K562 (cell line): ENCODE results near the gene TICRR. TPM values are rescaled to one million over a fixed set of nuclear protein-coding genes. Genes with fewer than 3 reads are reported as not detected.

Source experiments
- ELK1 ChIP-seq: sonication (generic); formaldehyde crosslinking; IDR thresholded peaks from 2 replicates; pipeline ENCODE4 v1.8.1; 2022; ENCODE audit warnings: missing genetic modification reagents
- GMEB1 ChIP-seq: fragments of 250-450 bp; sonication (Bioruptor Pico); IDR thresholded peaks from 2 replicates; pipeline ENCODE4 v1.4.0; 2020; ENCODE audit warnings: mild to moderate bottlenecking
- HBP1 ChIP-seq: fragments of 450-650 bp; formaldehyde crosslinking; IDR thresholded peaks from 2 replicates; pipeline ENCODE4 v1.4.0; 2022; ENCODE audit warnings: missing genetic modification characterization
- ZNF407 ChIP-seq: fragments of 450-650 bp; IDR thresholded peaks from 2 replicates; pipeline ENCODE4 v1.6.1; 2016; ENCODE audit warnings: low read depth
- polyA plus RNA-seq, 8 experiments: library from polyadenylated mRNA; depleted of rRNA in 4 of 8; stranded (reverse) in 5 of 8; unstranded in 3 of 8; fragments of >200 nt; fragmentation: Nextera tagmentation in 2 of 8; fragmentation: Illumina TruSeq in 1 of 8; extraction: Ambion mirVana in 2 of 8; extraction: Trizol in 1 of 8; gene quantifications; 2 replicates each; pipeline versions ENCODE4 v1.2.1 to v1.2.3, GENCODE V29; 2011 to 2014; ENCODE audit warnings: inconsistent platforms in 1 of 8, missing spikeins in 1 of 8
- total RNA-seq, 7 experiments: library from RNA; depleted of rRNA in 6 of 7; stranded (reverse); fragments of >200 nt in 6 of 7; fragmentation: Illumina TruSeq in 2 of 7; extraction: Trizol in 2 of 7; gene quantifications; 2 replicates each; pipeline versions ENCODE4 v1.2.1 to v1.2.3, GENCODE V29; 2011 to 2021; ENCODE audit warnings: low replicate concordance in 1 of 7

Gene TICRR
- total and polyA plus RNA-seq, 9 of the 15 experiments (the other 6 are each of a cell fraction or from before 2014, with no cell fraction given), result 0.84 to 22.9 (median 13.7) TPM

- TF ChIP-seq HBP1 (CRISPR knock-in tag) (no peak), ELK1 (CRISPR knock-in tag) (no peak), GMEB1 (no peak), ZNF407 (no peak)
These were observed 48.4 kb upstream of the TICRR start (continued) for GRCh38 chr15:89526601-89527441.
